Left lobe of liver (tissue), 2 donors: ENCODE data around the gene ACACA. TPM values are rescaled to one million over a fixed set of nuclear protein-coding genes. Genes with fewer than 3 reads are reported as not detected.
A peak's percentile ranks its signal among the peaks of the same experiment; 100 is the strongest.

Experiments used
- ATAC-seq: fragments of 200-7000 bp; cut with Tn5 transposase; one replicate; pipeline ENCODE4 v1.9.1; 2020; ENCODE audit warnings: mild to moderate bottlenecking, moderate library complexity
- DNase-seq: peaks from one replicate; pipeline ENCODE4 v3.0.0-alpha.2; 2020; ENCODE audit warnings: low spot score
- total RNA-seq: library from RNA; stranded (reverse); gene quantifications from one replicate; pipeline ENCODE4 v1.2.1, GENCODE V29; 2021
- donor health status: DM: no; HTN: no; CAD: no; lungs with moderate emphysema.
- donor health status: DM: no; HTN: yes; CAD: no.

The ACACA gene
- total RNA-seq, 1 donor from 2014 or later = 37.9 TPM

- DNase-seq (no peak), ATAC-seq (no peak)
Measured at GRCh38 chr17:37246085-37246484, 160.6 kb downstream of the ACACA start.

DNA sequence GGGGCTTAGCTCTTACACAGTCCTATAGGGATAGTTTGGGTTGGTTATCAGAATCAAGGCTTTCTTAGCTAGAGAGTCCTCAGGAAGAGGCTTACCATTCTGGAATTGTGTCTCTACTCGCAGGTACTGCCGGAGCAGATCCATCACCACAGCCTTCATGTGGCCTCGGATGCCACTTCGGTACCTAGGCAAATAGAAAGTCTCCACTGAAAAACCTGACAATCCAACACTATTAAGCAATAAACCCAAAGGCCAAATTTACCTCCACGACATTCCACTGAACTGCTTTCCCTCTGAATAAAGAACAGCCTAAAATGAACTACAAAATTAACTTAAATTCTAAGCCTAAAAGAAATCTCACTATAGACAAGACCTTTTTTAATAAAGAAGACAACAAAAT is 166.3 kb downstream of the ACACA start:
- peak; percentile 87 for ATAC-seq
- DNase-seq = no peak

- no peak for DNase-seq
- ATAC-seq = peak; percentile 87
Measured at GRCh38 chr17:37239690-37240334, 166.8 kb downstream of the ACACA start.

DNA sequence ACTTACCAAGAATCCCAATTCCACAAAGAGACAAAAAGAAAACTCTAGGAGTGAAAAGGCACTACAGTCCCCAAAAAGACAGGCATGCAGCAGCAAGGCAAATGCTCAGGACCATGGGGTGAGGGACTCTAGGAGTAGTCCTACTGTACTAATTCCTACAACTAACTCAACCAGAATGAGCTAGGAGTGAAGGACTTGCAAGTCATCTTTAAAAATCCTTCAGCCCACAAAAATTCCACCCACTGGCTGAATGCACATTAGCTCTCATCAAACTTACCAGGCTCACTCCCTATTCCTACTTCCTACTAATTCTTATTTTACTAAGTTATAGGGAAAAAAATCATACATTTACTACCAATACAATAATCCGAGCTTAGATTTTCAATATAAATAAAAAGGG is 172.5 kb downstream of the ACACA start:
- DNase-seq = no peak
- ATAC-seq = no peak

DNA sequence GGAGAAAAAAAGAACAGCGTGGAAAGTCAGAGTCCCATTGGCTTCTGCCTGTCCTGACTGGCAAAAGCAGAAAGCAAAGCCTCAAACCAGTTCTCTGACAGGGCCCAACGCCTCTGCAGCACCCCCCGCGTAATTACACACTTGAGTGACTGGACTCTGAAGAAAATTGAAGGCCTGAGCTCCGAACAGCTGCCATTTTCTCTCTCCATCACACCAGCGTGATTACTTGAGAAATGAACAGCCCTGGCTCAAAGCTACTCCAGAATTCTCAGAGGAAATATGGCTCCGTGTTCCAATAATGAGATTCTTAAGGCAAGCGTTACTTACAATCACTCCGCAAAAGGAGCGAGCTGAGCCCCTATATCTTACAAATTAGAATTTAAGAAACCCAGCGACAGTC is 173.6 kb downstream of the ACACA start:
- ATAC-seq = no peak

DNA sequence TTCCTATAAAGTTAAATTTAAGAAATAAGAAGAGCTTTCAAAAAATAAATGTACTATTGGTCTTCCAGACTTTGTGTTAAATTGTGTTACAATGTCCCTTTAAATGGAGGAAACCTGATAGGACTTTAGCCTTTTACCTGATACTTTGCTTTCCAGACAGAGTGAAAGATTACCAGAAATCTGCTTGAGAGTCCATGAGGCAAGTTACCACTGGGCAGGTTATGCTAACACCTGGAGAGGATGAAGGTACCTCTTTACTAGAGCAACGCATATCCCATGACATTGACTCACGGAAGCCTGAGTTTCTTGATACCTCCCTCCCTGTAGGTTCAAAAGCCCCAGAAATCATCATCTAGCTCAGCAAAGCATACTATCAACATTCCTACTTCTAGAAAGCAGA is 174.7 kb downstream of the ACACA start:
- DNase-seq = no peak
- peak; percentile 84 for ATAC-seq

More for the DNA sequence above, 173.6 kb downstream of the ACACA start:
- DNase-seq = no peak

DNA sequence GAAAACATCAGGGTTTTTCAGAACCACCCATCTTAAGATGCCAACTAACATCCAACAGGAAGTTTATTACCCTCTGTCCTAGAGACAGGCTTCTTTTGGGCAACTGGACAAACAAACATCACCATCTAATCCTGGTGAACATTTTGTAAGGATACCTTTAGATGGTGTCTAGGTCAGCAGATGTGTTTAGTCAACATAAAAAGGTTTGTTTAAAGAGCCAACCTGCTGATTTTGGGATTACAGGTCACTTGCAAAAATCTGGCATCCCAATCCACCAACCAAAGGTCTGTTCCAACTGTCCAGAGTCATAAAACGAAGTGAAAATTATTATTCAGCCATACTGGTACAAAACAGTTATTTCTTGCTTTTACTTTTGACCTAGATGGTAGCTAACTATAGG is 176.0 kb downstream of the ACACA start:
- ATAC-seq (peak; percentile 78), DNase-seq (no peak)

- DNase-seq (no peak), ATAC-seq (no peak)
Measured at GRCh38 chr17:37225465-37225864, 181.2 kb downstream of the ACACA start.

DNA sequence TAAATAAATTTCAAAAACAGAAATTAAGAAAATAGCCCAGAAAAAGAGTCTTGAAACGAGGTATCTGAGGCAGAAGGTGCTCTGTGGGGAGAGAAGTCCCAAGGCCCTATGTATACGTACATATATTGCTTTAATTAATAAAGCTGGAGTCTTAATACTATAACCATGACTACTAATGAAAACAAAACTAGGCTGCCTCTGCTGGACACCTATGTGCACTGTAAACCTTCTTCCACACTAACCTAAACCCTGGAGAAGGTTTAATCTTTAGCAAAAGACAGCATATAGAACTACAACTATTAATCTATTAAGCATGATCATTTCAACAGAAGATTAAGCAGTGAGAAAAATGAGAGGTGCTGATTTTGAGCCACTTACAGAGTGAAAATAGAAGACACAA is 184.8 kb downstream of the ACACA start:
- ATAC-seq (no peak), DNase-seq (no peak)

- ATAC-seq = peak; percentile 48
- no peak for DNase-seq
Measured at GRCh38 chr17:37220607-37220953, 186.1 kb downstream of the ACACA start.

GRCh38 chr17:37219876-37220606 is 186.6 kb downstream of the ACACA start:
- no peak for ATAC-seq
- no peak for DNase-seq

GRCh38 chr17:37218849-37219248 is 187.8 kb downstream of the ACACA start:
- ATAC-seq = no peak
- no peak for DNase-seq

- ATAC-seq (no peak), DNase-seq (no peak)
Measured at GRCh38 chr17:37214416-37214815, 192.2 kb downstream of the ACACA start.

DNA sequence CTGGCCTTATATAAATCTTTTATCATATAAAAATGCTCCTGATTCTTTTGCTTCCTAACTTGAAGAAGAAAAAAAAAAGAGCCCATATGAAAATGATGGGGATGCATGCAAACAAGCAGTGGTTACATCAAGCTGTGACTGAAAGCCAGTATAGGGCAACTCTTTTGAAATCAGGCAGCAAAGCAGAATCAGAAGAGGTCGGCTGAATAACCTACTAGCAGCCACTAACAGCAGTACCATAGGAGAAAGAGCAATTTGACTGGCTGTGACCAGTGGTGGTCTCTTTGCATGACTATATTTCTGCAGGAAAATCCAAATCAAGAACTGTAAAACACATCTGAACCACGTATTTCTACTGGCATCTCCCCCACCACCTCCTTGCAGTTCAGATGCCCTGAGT is 192.7 kb downstream of the ACACA start:
- ATAC-seq (no peak), DNase-seq (no peak)

GRCh38 chr17:37212179-37212578 is 194.5 kb downstream of the ACACA start:
- no peak for DNase-seq
- no peak for ATAC-seq

- ATAC-seq (no peak), DNase-seq (no peak)
Measured at GRCh38 chr17:37211136-37211535, 195.5 kb downstream of the ACACA start.

GRCh38 chr17:37207103-37207502 is 199.5 kb downstream of the ACACA start:
- ATAC-seq (no peak), DNase-seq (no peak)

DNA sequence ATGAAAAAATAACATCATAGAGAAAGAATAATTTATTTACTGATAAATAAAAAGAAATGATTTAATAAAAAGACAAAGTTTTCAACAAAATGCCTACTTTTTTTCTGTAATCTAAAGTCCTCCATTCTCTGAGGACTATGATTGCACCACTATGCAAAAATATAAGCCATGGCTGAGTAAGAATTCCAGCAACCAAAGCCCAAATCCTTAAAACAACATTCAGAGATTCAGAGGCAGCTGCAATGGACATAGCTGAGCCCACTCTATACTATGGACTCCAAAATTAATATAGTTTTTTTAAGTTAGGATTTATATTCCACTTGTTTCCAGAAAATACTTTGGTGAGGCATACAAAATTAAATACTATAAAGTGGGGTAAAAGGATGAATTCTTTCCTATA is 200.3 kb downstream of the ACACA start:
- no peak for ATAC-seq
- DNase-seq = no peak

GRCh38 chr17:37200497-37200896 is 206.1 kb downstream of the ACACA start:
- ATAC-seq (peak; percentile 52), DNase-seq (no peak)

GRCh38 chr17:37197336-37197735 is 209.3 kb downstream of the ACACA start:
- ATAC-seq (no peak), DNase-seq (no peak)

DNA sequence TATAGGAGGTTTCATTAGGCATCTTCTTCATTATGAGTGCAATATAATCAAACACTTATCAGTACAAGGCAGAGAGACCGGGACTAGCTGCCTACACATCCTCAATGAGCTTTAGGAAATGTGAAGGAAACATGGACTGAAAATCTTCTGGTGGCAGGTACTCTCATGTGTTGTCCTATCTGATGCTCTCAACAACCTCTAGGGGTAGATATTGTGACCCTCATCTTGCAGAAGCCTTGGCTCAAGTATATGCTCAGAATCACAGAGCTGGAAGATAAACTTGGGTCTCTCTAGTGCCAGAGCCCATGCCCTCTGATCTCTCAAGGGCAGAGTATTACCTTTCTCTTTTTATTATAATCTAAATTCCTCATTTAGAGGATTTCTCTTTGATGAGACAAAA is 212.4 kb downstream of the ACACA start:
- no peak for DNase-seq
- no peak for ATAC-seq

DNA sequence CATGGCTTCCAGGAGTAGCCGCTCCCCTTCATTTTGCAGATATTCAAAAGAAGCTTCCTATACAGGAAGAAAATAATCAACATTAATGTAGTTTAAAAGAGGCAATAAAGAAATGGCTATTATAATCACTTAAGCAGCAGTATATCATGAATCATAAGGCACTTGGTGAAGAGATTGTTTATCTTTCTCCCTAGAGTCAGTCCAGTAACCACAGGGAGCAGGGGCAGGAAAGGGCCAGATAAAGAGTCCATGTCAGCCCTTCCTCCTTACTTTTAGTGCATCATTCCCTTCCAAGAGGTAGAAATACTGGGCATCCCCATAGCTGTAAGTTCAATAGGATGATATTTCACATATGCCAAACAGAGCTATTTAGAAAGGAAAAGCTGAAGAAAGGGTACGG is 215.4 kb downstream of the ACACA start:
- no peak for ATAC-seq

GRCh38 chr17:37190493-37190892 is 216.1 kb downstream of the ACACA start:
- DNase-seq (no peak), ATAC-seq (no peak)

More for the DNA sequence above, 215.4 kb downstream of the ACACA start:
- DNase-seq = no peak
